Smooth muscle cell (in vitro differentiated cells): ENCODE data around the gene DROSHA. TPM values are rescaled to one million over a fixed set of nuclear protein-coding genes. Genes with fewer than 3 reads are reported as not detected.

Experiments used
- DNase-seq: peaks from one replicate; lab custom pipeline; 2025; ENCODE audit not compliant: unreplicated experiment; lab: John Stamatoyannopoulos, UW
- H2AFZ ChIP-seq: fragments of 200-600 bp; sonication (generic); 2 replicates; pipeline ENCODE4 v1.6.0; 2016; ENCODE audit warnings: antibody characterized with exemption, low read depth, mild to moderate bottlenecking
- H3F3A ChIP-seq: fragments of 200-600 bp; sonication (generic); 2 replicates; pipeline ENCODE4 v1.6.0; 2017; ENCODE audit warnings: antibody characterized with exemption, low read depth
- H3K27ac ChIP-seq: fragments of 200-600 bp; sonication (generic); 2 replicates; pipeline ENCODE4 v1.5.1; 2016; ENCODE audit warnings: low read depth, mild to moderate bottlenecking
- H3K27me3 ChIP-seq: fragments of 200-600 bp; sonication (generic); 2 replicates; pipeline ENCODE4 v1.6.1; 2016; ENCODE audit warnings: low read depth, mild to moderate bottlenecking
- H3K36me3 ChIP-seq: fragments of 200-600 bp; sonication (generic); 2 replicates; pipeline ENCODE4 v1.5.1; 2016; ENCODE audit warnings: low read depth
- H3K4me1 ChIP-seq: fragments of 200-600 bp; sonication (generic); 2 replicates; pipeline ENCODE4 v1.5.1; 2016; ENCODE audit warnings: low read depth
- H3K4me2 ChIP-seq: fragments of 200-600 bp; sonication (generic); 2 replicates; pipeline ENCODE4 v1.6.0; 2016; ENCODE audit warnings: mild to moderate bottlenecking
- H3K4me3 ChIP-seq: fragments of 200-600 bp; sonication (generic); 2 replicates; pipeline ENCODE4 v1.5.1; 2016; ENCODE audit warnings: mild to moderate bottlenecking
- H3K79me2 ChIP-seq: fragments of 200-600 bp; sonication (generic); 2 replicates; pipeline ENCODE4 v1.6.0; 2016; ENCODE audit warnings: low read depth, mild to moderate bottlenecking
- H3K9ac ChIP-seq: fragments of 200-600 bp; sonication (generic); 2 replicates; pipeline ENCODE4 v1.6.0; 2016; ENCODE audit warnings: low read depth
- H3K9me3 ChIP-seq: fragments of 200-600 bp; sonication (generic); replicated peaks from 2 replicates; pipeline ENCODE4 v1.5.1; 2016; ENCODE audit warnings: low read depth
- H4K20me1 ChIP-seq: fragments of 200-600 bp; sonication (generic); 2 replicates; pipeline ENCODE4 v1.6.0; 2016; ENCODE audit warnings: low read depth
- WGBS: methylation state at CpG from one replicate; pipeline ENCODE4 v1.1.7; 2016; ENCODE audit warnings: low lambda C conversion rate; 5-methylcytosine and 5-hydroxymethylcytosine counted together
- polyA plus RNA-seq: library from polyadenylated mRNA; unstranded; fragments of >200 nt; fragmentation: Nextera tagmentation; extraction: Ambion mirVana; gene quantifications from 2 replicates; pipeline ENCODE4 v1.2.1, GENCODE V29; 2016
- total RNA-seq: library from RNA; depleted of rRNA; stranded (reverse); fragments of >200 nt; gene quantifications from 2 replicates; pipeline ENCODE4 v1.2.3, GENCODE V29; 2014
- TF ChIP-seq, protein P1 (sequence below): fragments of 200-600 bp; sonication (generic); IDR thresholded peaks from 2 replicates; pipeline ENCODE4 v1.5.1; 2017; ENCODE audit warnings: borderline replicate concordance, mild to moderate bottlenecking, antibody characterized with exemption; ENCODE audit not compliant: insufficient read depth, poor library complexity, severe bottlenecking

DROSHA gene
- total and polyA plus RNA-seq, 2 experiments from 2014 or later: 35.3 to 50.5 TPM

DNA sequence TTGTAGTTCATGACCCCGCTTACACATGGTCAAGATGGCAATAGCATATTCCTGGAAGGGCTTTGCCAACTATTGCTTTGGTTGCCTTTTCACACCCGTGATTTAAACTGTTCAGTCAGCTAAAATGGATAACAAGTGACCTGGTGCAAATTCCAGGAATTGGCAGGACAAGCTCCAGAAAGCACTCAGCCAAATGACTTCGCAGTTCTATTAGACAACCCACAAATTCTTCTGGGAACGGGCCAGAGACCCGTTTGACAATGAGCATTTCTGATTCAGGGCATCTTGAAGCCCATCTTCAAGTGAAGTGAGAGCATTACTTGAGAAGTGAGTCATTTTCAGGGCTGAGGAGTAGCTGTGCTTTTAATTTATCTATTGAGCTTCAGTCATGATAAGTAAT is 165.0 kb downstream of the DROSHA start:
- Histone ChIP-seq H3K27ac (no peak overlapping the region), H4K20me1 (no peaks in the 10 kb centered on the region), H3K79me2 (no peaks in the 10 kb centered on the region), H3K9ac (no peak overlapping the region), H3K9me3 (no peaks in the 10 kb centered on the region), H3K36me3 (no peaks in the 10 kb centered on the region), H2AFZ (no peak overlapping the region), H3K4me3 (no peak overlapping the region), H3K4me1 (no peaks in the 10 kb centered on the region), H3K27me3 (no peaks in the 10 kb centered on the region), H3K4me2 (no peak overlapping the region), H3F3A (no peaks in the 10 kb centered on the region)
- 83% methylated on average over 5 of the region's 5 CpGs for WGBS
- TF ChIP-seq, protein P1, sequence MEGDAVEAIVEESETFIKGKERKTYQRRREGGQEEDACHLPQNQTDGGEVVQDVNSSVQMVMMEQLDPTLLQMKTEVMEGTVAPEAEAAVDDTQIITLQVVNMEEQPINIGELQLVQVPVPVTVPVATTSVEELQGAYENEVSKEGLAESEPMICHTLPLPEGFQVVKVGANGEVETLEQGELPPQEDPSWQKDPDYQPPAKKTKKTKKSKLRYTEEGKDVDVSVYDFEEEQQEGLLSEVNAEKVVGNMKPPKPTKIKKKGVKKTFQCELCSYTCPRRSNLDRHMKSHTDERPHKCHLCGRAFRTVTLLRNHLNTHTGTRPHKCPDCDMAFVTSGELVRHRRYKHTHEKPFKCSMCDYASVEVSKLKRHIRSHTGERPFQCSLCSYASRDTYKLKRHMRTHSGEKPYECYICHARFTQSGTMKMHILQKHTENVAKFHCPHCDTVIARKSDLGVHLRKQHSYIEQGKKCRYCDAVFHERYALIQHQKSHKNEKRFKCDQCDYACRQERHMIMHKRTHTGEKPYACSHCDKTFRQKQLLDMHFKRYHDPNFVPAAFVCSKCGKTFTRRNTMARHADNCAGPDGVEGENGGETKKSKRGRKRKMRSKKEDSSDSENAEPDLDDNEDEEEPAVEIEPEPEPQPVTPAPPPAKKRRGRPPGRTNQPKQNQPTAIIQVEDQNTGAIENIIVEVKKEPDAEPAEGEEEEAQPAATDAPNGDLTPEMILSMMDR: no peak
- DNase-seq: no peak

DNA sequence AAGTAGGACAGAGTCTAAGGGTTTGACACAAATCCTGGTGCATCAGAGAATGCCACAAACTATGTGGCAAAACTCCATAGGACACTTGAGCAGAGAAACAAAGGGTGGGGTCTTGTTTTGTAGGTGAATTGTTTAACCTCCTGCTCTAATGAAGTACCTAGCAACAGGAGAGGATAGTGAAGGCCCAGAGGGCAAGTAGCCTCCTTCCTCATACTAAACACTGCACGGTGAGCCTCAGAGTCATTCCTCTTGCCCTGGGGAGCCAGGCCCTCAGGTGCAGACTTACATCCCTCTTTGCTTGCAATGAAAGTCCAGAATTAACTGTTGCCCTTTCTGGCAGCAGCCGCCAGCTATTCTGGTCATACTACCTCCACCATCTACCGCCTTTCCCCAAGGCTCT is 166.1 kb downstream of the DROSHA start:
- H3K9ac ChIP-seq: no peak overlapping the region
- no peaks in the 10 kb centered on the region for H3K27me3 ChIP-seq
- H3K4me1 ChIP-seq: no peaks in the 10 kb centered on the region
- no peaks in the 10 kb centered on the region for H3K36me3 ChIP-seq
- no peak overlapping the region for H3K4me2 ChIP-seq
- no peak overlapping the region for H2AFZ ChIP-seq
- no peak overlapping the region for H3K4me3 ChIP-seq
- no peaks in the 10 kb centered on the region for H3K9me3 ChIP-seq
- no peaks in the 10 kb centered on the region for H4K20me1 ChIP-seq
- no peaks in the 10 kb centered on the region for H3K79me2 ChIP-seq
- no peak for DNase-seq
- TF ChIP-seq, protein P1: no peak
- WGBS: 83% methylated on average over 3 of the region's 3 CpGs
- H3F3A ChIP-seq: no peaks in the 10 kb centered on the region
- H3K27ac ChIP-seq: no peak overlapping the region

DNA sequence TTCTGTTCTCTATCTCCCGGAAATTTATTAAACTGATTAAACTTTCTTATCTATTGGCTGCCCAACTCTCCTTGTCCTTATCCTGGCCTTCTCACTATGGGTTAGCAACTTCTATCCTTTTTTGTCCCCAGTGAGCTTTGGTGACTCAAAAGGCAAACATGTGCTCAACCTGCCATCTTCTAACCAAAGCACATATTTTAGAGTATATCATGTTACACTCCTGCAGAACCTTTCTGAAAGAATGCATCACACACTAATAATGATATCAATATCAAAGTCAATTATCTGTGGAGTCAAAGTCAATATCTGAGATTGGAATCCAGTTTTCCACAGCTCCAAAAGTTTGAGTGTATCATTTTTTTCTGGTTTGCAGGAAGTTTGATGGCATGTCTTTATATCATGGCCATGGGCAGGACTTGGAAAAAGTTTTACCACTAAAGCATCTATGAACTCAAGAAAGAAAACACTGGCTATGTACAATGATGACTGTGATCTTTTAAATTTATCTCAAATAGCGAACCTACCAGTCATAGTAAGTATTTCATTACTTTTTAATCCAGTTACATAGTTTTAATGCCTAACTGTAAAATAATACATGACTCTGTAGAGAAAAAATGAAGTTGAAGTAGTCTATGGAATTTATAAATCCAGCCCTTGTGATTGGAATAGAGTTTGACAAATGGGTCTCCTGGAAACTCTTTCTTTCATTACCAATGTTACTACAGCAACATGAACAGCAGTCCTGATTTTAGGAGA is 166.8 kb downstream of the DROSHA start:
- Histone ChIP-seq H3K79me2 (no peaks in the 10 kb centered on the region), H2AFZ (no peak overlapping the region), H3K4me2 (no peak overlapping the region), H3F3A (no peaks in the 10 kb centered on the region), H4K20me1 (no peaks in the 10 kb centered on the region), H3K27me3 (no peaks in the 10 kb centered on the region), H3K27ac (no peak overlapping the region), H3K9me3 (no peaks in the 10 kb centered on the region), H3K4me1 (no peaks in the 10 kb centered on the region), H3K4me3 (no peak overlapping the region), H3K9ac (no peak overlapping the region), H3K36me3 (no peaks in the 10 kb centered on the region)
- 92% methylated on average over 2 of the region's 2 CpGs for WGBS
- TF ChIP-seq, protein P1: no peak
- DNase-seq: no peak
